Kasumi-1 (cell line): ENCODE measurements around the gene REEP3.
"Not testable (repeated sequence)": the region's sequence is repeated elsewhere in the genome, so short reads cannot be mapped to it uniquely, and the experiment has no call there.

Experiments
- DNase-seq, 2 experiments: peaks; one replicate each; lab custom pipeline; 2025; lab: John Stamatoyannopoulos, UW

Gene REEP3, protein sequence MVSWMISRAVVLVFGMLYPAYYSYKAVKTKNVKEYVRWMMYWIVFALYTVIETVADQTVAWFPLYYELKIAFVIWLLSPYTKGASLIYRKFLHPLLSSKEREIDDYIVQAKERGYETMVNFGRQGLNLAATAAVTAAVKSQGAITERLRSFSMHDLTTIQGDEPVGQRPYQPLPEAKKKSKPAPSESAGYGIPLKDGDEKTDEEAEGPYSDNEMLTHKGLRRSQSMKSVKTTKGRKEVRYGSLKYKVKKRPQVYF

GRCh38 chr10:63520500-63521415 lies at the start of gene REEP3:
TSS of gene REEP3 (plus strand) at chr10:63521401. CDS start at chr10:63521546, 145 bp downstream.
- peak; percentile 81 to 90 for DNase-seq

DNA sequence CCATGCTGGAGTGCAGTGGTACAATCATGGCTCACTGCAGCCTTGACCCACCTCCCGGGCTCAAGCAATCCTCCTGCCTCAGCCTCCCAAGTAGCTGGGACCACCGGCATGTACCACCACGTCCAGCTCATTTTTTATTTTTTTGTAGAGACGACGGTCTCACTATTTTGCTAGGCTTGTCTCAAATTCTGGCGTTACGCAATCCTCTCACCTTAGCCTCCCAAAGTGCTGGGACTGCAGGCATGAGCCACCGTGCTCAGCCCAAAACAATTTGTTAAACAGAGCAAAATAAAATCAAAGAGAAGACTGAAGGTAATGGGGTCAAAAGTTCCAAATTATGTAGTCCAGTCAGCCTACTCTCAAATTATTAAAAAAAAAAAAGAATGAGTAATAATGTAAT lies 46.7 kb upstream of the REEP3 start:
- DNase-seq: no peak

GRCh38 chr10:63477927-63478326 lies 43.3 kb upstream of the REEP3 start:
- DNase-seq: no peak

- no peak for DNase-seq
Measured at GRCh38 chr10:63478564-63478963, 42.6 kb upstream of the REEP3 start.

- no peak for DNase-seq
Measured at GRCh38 chr10:63480237-63480636, 41.0 kb upstream of the REEP3 start.

DNA sequence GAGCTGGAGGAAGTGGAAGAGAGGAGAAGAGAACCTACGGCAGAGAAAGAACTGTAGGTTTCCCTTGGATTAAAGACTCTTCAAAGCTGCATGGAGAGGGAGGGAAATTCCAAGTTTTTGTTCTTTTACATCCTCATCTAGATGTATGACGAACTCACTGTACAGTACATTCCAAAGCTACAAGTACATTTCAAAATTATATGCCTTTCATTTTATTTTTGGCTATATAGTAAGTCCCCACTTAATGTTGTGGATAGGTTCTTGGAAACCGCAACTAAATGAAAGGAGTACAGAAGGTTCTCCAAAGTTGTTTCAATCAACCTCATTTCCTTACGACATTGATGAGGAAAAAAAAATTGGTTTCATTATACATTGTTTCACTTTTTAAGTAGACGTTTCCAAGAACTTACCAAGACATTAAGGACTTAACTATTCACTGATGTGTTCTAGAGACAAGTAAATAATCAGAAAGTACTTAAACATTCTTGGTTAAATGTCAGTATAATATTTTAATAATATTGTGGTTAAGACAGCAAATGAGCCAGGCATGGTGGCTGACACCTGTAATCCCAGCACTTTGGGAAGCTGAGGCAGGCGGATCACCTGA lies 39.3 kb upstream of the REEP3 start:
- peak in 1 of 2 experiments; percentile 16 for DNase-seq

- DNase-seq: no peak
Measured at GRCh38 chr10:63483983-63484382, 37.2 kb upstream of the REEP3 start.

GRCh38 chr10:63487990-63488389 lies 33.2 kb upstream of the REEP3 start:
- DNase-seq: no peak

DNA sequence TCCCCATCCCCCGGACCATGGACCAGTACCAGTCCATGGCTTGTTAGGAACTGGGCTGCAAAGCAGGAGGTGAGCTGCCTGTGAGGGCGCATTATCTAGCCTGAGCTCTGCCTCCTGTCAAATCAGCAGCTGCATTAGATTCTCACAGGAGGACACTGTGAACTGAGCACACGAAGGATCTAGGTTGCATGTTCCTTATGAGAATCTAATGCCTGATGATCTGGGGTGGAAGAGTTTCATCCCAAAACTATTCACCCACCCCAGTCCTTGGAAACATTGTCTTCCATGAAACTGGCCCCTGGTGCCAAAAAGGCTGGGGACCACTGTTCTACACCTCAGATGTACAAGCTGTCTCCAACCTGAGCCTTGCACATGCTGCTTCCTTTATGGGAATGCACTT lies 31.4 kb upstream of the REEP3 start:
- no peak for DNase-seq

- DNase-seq: peak; percentile 74
Measured at GRCh38 chr10:63491588-63492316, 29.4 kb upstream of the REEP3 start.

DNA sequence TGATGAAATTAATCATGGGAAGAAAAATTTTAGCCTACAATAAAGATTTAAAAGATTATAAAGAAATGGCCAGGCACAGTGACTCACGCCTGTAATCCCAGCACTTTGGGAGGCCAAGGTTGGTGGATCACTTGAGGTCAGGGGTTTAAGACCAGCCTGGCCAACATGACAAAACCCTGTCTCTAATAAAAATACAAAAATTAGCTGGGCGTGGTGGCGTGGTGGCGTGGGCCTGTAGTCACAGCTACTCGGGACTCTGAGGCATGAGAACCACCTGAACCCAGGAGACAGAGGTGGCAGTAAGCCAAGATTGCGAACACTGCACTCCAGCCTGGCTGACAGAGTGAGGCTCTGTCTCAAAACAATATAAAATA lies 28.9 kb upstream of the REEP3 start:
- DNase-seq: not testable (repeated sequence)

GRCh38 chr10:63493004-63493403 lies 28.2 kb upstream of the REEP3 start:
- no peak for DNase-seq

GRCh38 chr10:63494951-63495350 lies 26.2 kb upstream of the REEP3 start:
- no peak for DNase-seq

GRCh38 chr10:63496561-63496960 lies 24.6 kb upstream of the REEP3 start:
- no peak for DNase-seq

DNA sequence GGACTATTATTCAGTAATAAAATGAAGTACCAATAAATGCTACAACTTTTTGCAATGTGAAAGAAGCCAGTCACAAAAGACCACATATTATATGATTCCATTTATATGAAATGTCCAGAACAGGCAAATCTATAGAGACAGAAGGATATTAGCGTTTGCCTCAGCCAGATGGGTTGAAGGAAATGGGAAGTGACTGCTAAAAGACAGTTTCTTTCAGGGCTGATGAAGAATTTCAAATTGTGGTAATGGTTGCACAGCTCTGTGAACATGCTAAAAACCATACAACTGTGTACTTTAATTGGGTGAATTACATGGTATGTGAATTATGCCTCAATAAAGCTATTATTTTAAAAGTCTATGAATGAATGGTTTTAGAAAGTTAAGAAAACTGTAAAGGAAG lies 23.9 kb upstream of the REEP3 start:
- DNase-seq: peak; percentile 80 to 87

DNA sequence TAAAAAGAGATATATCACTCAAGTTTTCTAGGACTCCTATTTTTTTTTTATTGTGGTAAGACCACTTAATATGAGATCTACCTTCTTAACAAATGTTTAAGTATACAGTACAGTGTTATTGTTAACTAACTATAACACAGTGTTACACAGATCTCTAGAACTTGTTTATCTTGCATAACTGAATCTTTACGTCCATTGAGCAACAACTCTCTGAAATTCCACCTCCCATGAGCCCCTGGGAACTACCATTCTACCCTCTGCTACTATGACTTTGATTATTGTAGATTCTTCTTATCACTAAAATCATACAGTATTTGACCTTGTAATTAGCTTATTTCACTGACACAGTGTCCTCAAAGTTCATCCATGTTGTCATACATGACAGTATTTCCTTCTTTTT lies 22.5 kb upstream of the REEP3 start:
- no peak for DNase-seq

DNA sequence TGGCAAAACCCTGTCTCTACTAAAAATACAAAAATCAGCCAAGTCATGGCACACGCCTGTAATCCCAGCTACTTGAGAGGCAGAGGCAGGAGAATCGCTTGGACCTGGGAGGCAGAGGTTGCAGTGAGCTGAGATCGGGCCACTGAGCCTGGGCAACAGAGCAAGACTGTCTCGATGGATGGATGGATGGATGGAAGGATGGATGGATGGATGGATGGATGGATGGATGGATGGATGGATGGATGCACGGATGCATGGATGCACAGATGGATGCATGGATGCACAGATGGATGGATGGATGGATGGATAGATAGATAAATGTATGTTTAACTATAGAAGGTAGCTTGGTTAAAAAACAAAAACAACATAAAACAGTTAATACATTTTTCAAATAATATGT lies 20.6 kb upstream of the REEP3 start:
- DNase-seq: not testable (repeated sequence)

GRCh38 chr10:63501954-63502353 lies 19.2 kb upstream of the REEP3 start:
- DNase-seq: no peak

GRCh38 chr10:63502832-63503231 lies 18.4 kb upstream of the REEP3 start:
- no peak for DNase-seq

- DNase-seq: no peak
Measured at GRCh38 chr10:63503395-63503794, 17.8 kb upstream of the REEP3 start.

- peak; percentile 21 to 30 for DNase-seq
Measured at GRCh38 chr10:63504145-63504881, 16.9 kb upstream of the REEP3 start.
